ENCODE measurements around the gene KLHL2.
A peak's percentile ranks its signal among the peaks of the same experiment; 100 is the strongest.

KLHL2 gene

GRCh38 chr4:165297626-165298025, 90.3 kb downstream of the KLHL2 start:
- ATAC-seq, result no peak
- TF ChIP-seq CREB5 (CRISPR knock-in tag; IDR thresholded peaks at IDR 0.05; ENCODE audit: low read depth), result no peak
- TF ChIP-seq ZNF565 (CRISPR knock-in tag; conservative IDR thresholded peaks at IDR 0.05; ENCODE audit: low read depth), result no peak
- TF ChIP-seq GLIS3 (CRISPR knock-in tag; IDR thresholded peaks at IDR 0.05), result no peak
- no peak for TF ChIP-seq ZNF70 (CRISPR knock-in tag; IDR thresholded peaks at IDR 0.05)
- TF ChIP-seq SNAI2 (CRISPR knock-in tag; IDR thresholded peaks at IDR 0.05), result no peak
- TF ChIP-seq PPARA (CRISPR knock-in tag; IDR thresholded peaks at IDR 0.05; ENCODE audit: borderline replicate concordance), result no peak
- no peak for TF ChIP-seq ZFP3 (CRISPR knock-in tag; IDR thresholded peaks at IDR 0.05)
- TF ChIP-seq OSR1 (CRISPR knock-in tag; IDR thresholded peaks at IDR 0.05), result no peak
- no peak for TF ChIP-seq ARNTL (CRISPR knock-in tag; IDR thresholded peaks at IDR 0.05; ENCODE audit: borderline replicate concordance, low read depth)
- TF ChIP-seq RARB (CRISPR knock-in tag; IDR thresholded peaks at IDR 0.05), result no peak

GRCh38 chr4:165299399-165300060, 92.2 kb downstream of the KLHL2 start:
- TF ChIP-seq CSRNP3 (CRISPR knock-in tag; IDR thresholded peaks at IDR 0.05), result no peak
- no peak for ATAC-seq

- TF ChIP-seq CSDC2 (CRISPR knock-in tag; IDR thresholded peaks at IDR 0.05) (no peak), PPARA (CRISPR knock-in tag; IDR thresholded peaks at IDR 0.05; ENCODE audit: borderline replicate concordance) (no peak), POU6F1 (CRISPR knock-in tag; IDR thresholded peaks at IDR 0.05; ENCODE audit: borderline replicate concordance, low read depth) (no peak), ZC3H10 (CRISPR knock-in tag; IDR thresholded peaks at IDR 0.05) (no peak), TSHZ2 (CRISPR knock-in tag; IDR thresholded peaks at IDR 0.05) (no peak), TCF4 (CRISPR knock-in tag; IDR thresholded peaks at IDR 0.05; ENCODE audit: borderline replicate concordance) (no peak), BACH2 (CRISPR knock-in tag; IDR thresholded peaks at IDR 0.05; ENCODE audit: borderline replicate concordance) (no peak), ZFP30 (CRISPR knock-in tag; IDR thresholded peaks at IDR 0.05) (no peak), ESRRG (CRISPR knock-in tag; IDR thresholded peaks at IDR 0.05) (no peak), ZFP3 (CRISPR knock-in tag; IDR thresholded peaks at IDR 0.05) (no peak), ZNF565 (CRISPR knock-in tag; conservative IDR thresholded peaks at IDR 0.05; ENCODE audit: low read depth) (no peak)
- ATAC-seq, result peak; percentile 50
These were observed 94.5 kb downstream of the KLHL2 start for GRCh38 chr4:165301833-165302232.

GRCh38 chr4:165302658-165303057, 95.3 kb downstream of the KLHL2 start:
- TF ChIP-seq ESRRG (CRISPR knock-in tag; IDR thresholded peaks at IDR 0.05) (no peak), ZC3H10 (CRISPR knock-in tag; IDR thresholded peaks at IDR 0.05) (no peak), RARB (CRISPR knock-in tag; IDR thresholded peaks at IDR 0.05) (no peak), CSDC2 (CRISPR knock-in tag; IDR thresholded peaks at IDR 0.05) (no peak), PATZ1 (CRISPR knock-in tag; IDR thresholded peaks at IDR 0.05; ENCODE audit: borderline replicate concordance) (no peak), ZNF8 (CRISPR knock-in tag; IDR thresholded peaks at IDR 0.05) (no peak), OSR1 (CRISPR knock-in tag; IDR thresholded peaks at IDR 0.05) (no peak)
- ATAC-seq, result no peak
